H9 (cell line): ENCODE results near the gene SVOP. TPM values are rescaled to one million over a fixed set of nuclear protein-coding genes. Genes with fewer than 3 reads are reported as not detected.

Source experiments
- DNase-seq: peaks from one replicate; pipeline ENCODE4 v3.0.0-alpha.2; 2017
- H2AFZ ChIP-seq: one replicate; pipeline ENCODE4 v1.6.1; 2013; ENCODE audit warnings: mild to moderate bottlenecking, low read length, control low read depth, moderate library complexity
- H2AK5ac ChIP-seq: 2 replicates; pipeline ENCODE4 v1.6.1; 2013; ENCODE audit warnings: low read length, control low read depth, mixed read lengths; ENCODE audit not compliant: insufficient read length
- H2BK120ac ChIP-seq: one replicate; pipeline ENCODE4 v1.6.1; 2013; ENCODE audit warnings: low read depth, mild to moderate bottlenecking, low read length, control low read depth, inconsistent platforms; ENCODE audit not compliant: poor library complexity, severe bottlenecking
- H2BK12ac ChIP-seq: 2 replicates; pipeline ENCODE4 v1.6.1; 2013; ENCODE audit warnings: low read length, control low read depth, mixed read lengths, low read depth; ENCODE audit not compliant: insufficient read length
- H2BK15ac ChIP-seq: 2 replicates; pipeline ENCODE4 v1.6.1; 2013; ENCODE audit warnings: low read depth, low read length, control low read depth
- H2BK20ac ChIP-seq: one replicate; pipeline ENCODE4 v1.6.1; 2013; ENCODE audit warnings: low read depth, mild to moderate bottlenecking, low read length, control low read depth, inconsistent platforms; ENCODE audit not compliant: poor library complexity, severe bottlenecking
- H2BK5ac ChIP-seq: 2 replicates; pipeline ENCODE4 v1.6.1; 2013; ENCODE audit warnings: low read length, control low read depth, mixed read lengths; ENCODE audit not compliant: insufficient read length
- H3K14ac ChIP-seq: 2 replicates; pipeline ENCODE4 v1.6.1; 2013; ENCODE audit warnings: low read length, control low read depth; ENCODE audit not compliant: insufficient read depth
- H3K18ac ChIP-seq: 2 replicates; pipeline ENCODE4 v1.6.1; 2013; ENCODE audit warnings: low read depth, mild to moderate bottlenecking, mixed read lengths, low read length, control low read depth; ENCODE audit not compliant: insufficient read length
- H3K23ac ChIP-seq: 2 replicates; pipeline ENCODE4 v1.6.1; 2013; ENCODE audit warnings: low read length, control low read depth, mixed read lengths, low read depth; ENCODE audit not compliant: insufficient read length
- H3K23me2 ChIP-seq: 2 replicates; pipeline ENCODE4 v1.6.1; 2013; ENCODE audit warnings: low read depth, mild to moderate bottlenecking, mixed read lengths, low read length, control low read depth; ENCODE audit not compliant: insufficient read length, poor library complexity, severe bottlenecking
- H3K27ac ChIP-seq: 2 replicates; pipeline ENCODE4 v1.5.1; 2013; ENCODE audit warnings: low read length, control low read depth, mixed read lengths, low read depth; ENCODE audit not compliant: insufficient read length
- H3K27me3 ChIP-seq: 2 replicates; pipeline ENCODE4 v1.6.1; 2013; ENCODE audit warnings: low read length, control low read depth, inconsistent platforms; ENCODE audit not compliant: insufficient read depth
- H3K4ac ChIP-seq: 2 replicates; pipeline ENCODE4 v1.6.1; 2013; ENCODE audit warnings: low read depth, mild to moderate bottlenecking, control low read depth, inconsistent platforms, low read length, moderate library complexity
- H3K4me1 ChIP-seq: 2 replicates; pipeline ENCODE4 v1.6.1; 2013; ENCODE audit warnings: low read length, control low read depth, inconsistent platforms; ENCODE audit not compliant: insufficient read depth
- H3K4me2 ChIP-seq: 2 replicates; pipeline ENCODE4 v1.6.1; 2013; ENCODE audit warnings: low read length, control low read depth, mixed read lengths; ENCODE audit not compliant: insufficient read length, insufficient read depth
- H3K56ac ChIP-seq: 2 replicates; pipeline ENCODE4 v1.6.1; 2013; ENCODE audit warnings: low read depth, mild to moderate bottlenecking, mixed read lengths, low read length, control low read depth; ENCODE audit not compliant: insufficient read length
- H3K79me1 ChIP-seq: 2 replicates; pipeline ENCODE4 v1.6.1; 2013; ENCODE audit warnings: low read depth, mild to moderate bottlenecking, moderate library complexity, low read length, control low read depth, inconsistent platforms; ENCODE audit not compliant: insufficient read depth, poor library complexity, severe bottlenecking
- H3K79me2 ChIP-seq: 2 replicates; pipeline ENCODE4 v1.6.1; 2013; ENCODE audit warnings: low read length, control low read depth, inconsistent platforms; ENCODE audit not compliant: insufficient read depth
- H3K9ac ChIP-seq: 2 replicates; pipeline ENCODE4 v1.6.1; 2013; ENCODE audit warnings: low read length, control low read depth, mixed read lengths; ENCODE audit not compliant: insufficient read length; ENCODE audit errors: extremely low read depth
- H3K9me3 ChIP-seq: one replicate; pipeline ENCODE4 v1.6.1; 2013; ENCODE audit warnings: low read depth, low read length, inconsistent platforms; ENCODE audit not compliant: control insufficient read depth
- H3T11ph ChIP-seq: one replicate; pipeline ENCODE4 v1.6.1; 2013; ENCODE audit warnings: mild to moderate bottlenecking, low read length, control low read depth, inconsistent platforms
- H4K20me1 ChIP-seq: one replicate; pipeline ENCODE4 v1.6.1; 2013; ENCODE audit not compliant: control insufficient read depth, insufficient read length, insufficient read depth
- H4K5ac ChIP-seq: 2 replicates; pipeline ENCODE4 v1.6.1; 2013; ENCODE audit warnings: low read depth, mild to moderate bottlenecking, mixed read lengths, low read length, control low read depth; ENCODE audit not compliant: insufficient read length
- H4K8ac ChIP-seq: replicated peaks from 2 replicates; pipeline ENCODE4 v1.6.1; 2013; ENCODE audit warnings: low read length, control low read depth, mixed read lengths, low read depth; ENCODE audit not compliant: insufficient read length
- H4K91ac ChIP-seq: 2 replicates; pipeline ENCODE4 v1.6.1; 2013; ENCODE audit warnings: low read depth, mild to moderate bottlenecking, moderate library complexity, mixed read lengths, low read length, control low read depth; ENCODE audit not compliant: insufficient read length
- H3K27ac Mint-ChIP-seq, 3 experiments: 2 replicates in 2 of 3; 3 replicates in 1 of 3; pipeline ENCODE4 v1.8.0; 2020 to 2021; ENCODE audit warnings: mixed read lengths in 3 of 3, mild to moderate bottlenecking in 1 of 3, moderate library complexity in 1 of 3
- H3K27me3 Mint-ChIP-seq: 2 replicates; pipeline ENCODE4 v1.8.0; 2021; ENCODE audit warnings: low read depth, mild to moderate bottlenecking, moderate library complexity, mixed read lengths
- H3K36me3 Mint-ChIP-seq, 3 experiments: 2 replicates in 2 of 3; 3 replicates in 1 of 3; pipeline ENCODE4 v1.8.0; 2020 to 2021; ENCODE audit warnings: low read depth in 3 of 3, mixed read lengths in 3 of 3; ENCODE audit not compliant: insufficient read depth in 1 of 3
- H3K4me1 Mint-ChIP-seq, 2 experiments: 2 replicates each; pipeline ENCODE4 v1.8.0; 2020; ENCODE audit warnings: mixed read lengths in 2 of 2
- H3K4me3 Mint-ChIP-seq, 2 experiments: 2 replicates in 1 of 2; 3 replicates in 1 of 2; pipeline ENCODE4 v1.8.0; 2020 to 2021; ENCODE audit warnings: mild to moderate bottlenecking in 2 of 2, mixed read lengths in 2 of 2, moderate library complexity in 1 of 2
- H3K9me3 Mint-ChIP-seq, 2 experiments: 2 replicates in 1 of 2; 3 replicates in 1 of 2; pipeline ENCODE4 v1.8.0; 2020; ENCODE audit warnings: mild to moderate bottlenecking in 2 of 2, mixed read lengths in 2 of 2, moderate library complexity in 1 of 2
- WGBS: extraction: QIAGEN DNeasy Blood & Tissue Kit; methylation state at CpG from one replicate; pipeline ENCODE4 v1.1.7; 2013; ENCODE audit warnings: missing lambda C conversion rate, low lambda C conversion rate, mixed read lengths; ENCODE audit not compliant: insufficient read length; ENCODE audit errors: extremely low coverage; 5-methylcytosine and 5-hydroxymethylcytosine counted together
- total RNA-seq: library from RNA; stranded (reverse); gene quantifications from 2 replicates; pipeline ENCODE4 v1.2.1, GENCODE V29; 2021
- TF ChIP-seq, protein P1 (sequence below): fragments of 200-600 bp; sonication (generic); conservative IDR thresholded peaks from 3 replicates; pipeline ENCODE4 v1.8.0; 2021; ENCODE audit warnings: antibody characterized with exemption, mild to moderate bottlenecking

The SVOP gene
- total RNA-seq, 1 experiment from 2014 or later, result 0.15 TPM

DNA sequence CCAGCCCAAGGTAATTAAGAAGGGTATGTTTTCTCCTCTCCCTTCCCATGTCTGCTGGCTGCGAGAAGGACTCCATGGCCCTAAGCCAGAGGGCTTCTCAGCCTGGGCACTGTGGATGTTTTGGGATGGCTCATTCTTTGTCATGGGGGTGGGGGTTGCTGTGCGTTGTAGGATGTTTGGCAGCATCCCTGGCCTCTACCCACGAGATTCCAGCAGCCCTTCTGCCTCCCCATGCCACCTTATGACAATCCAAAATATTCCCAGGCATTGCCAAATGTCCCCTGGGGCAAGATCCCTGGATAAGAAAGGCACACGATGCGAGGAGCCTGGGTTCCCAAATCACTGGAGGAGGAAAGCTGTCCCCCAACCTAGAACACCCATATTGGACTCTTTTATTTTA, 104.5 kb downstream of the SVOP start:
- no peak overlapping the region for H2BK12ac ChIP-seq
- peak overlapping the region; percentile 24 for H3K18ac ChIP-seq
- H3K23ac ChIP-seq, result no peak overlapping the region
- H4K20me1 ChIP-seq, result no peaks in the 10 kb centered on the region
- no peak for DNase-seq
- H4K8ac ChIP-seq, result no peak overlapping the region
- H2BK120ac ChIP-seq, result no peak overlapping the region
- H3K14ac ChIP-seq, result no peak overlapping the region
- H3K9ac ChIP-seq, result no peak overlapping the region
- H3K4me1 ChIP-seq, result no peaks in the 10 kb centered on the region
- no peak overlapping the region for H2BK20ac ChIP-seq
- no peak overlapping the region for H2AK5ac ChIP-seq
- no CpG with 5 or more reads among the region's 5 CpGs for WGBS
- H3K27ac ChIP-seq, result no peak overlapping the region
- H2BK15ac ChIP-seq, result no peak overlapping the region
- no peak overlapping the region for H3K27ac Mint-ChIP-seq
- H3K27me3 Mint-ChIP-seq, result peaks cover 12% of the 10 kb centered on the region
- no peaks in the 10 kb centered on the region for H3K9me3 ChIP-seq
- no peaks in the 10 kb centered on the region for H3K23me2 ChIP-seq
- TF ChIP-seq, protein P1, sequence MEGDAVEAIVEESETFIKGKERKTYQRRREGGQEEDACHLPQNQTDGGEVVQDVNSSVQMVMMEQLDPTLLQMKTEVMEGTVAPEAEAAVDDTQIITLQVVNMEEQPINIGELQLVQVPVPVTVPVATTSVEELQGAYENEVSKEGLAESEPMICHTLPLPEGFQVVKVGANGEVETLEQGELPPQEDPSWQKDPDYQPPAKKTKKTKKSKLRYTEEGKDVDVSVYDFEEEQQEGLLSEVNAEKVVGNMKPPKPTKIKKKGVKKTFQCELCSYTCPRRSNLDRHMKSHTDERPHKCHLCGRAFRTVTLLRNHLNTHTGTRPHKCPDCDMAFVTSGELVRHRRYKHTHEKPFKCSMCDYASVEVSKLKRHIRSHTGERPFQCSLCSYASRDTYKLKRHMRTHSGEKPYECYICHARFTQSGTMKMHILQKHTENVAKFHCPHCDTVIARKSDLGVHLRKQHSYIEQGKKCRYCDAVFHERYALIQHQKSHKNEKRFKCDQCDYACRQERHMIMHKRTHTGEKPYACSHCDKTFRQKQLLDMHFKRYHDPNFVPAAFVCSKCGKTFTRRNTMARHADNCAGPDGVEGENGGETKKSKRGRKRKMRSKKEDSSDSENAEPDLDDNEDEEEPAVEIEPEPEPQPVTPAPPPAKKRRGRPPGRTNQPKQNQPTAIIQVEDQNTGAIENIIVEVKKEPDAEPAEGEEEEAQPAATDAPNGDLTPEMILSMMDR, result no peak
- no peak overlapping the region for H4K5ac ChIP-seq
- H3K9me3 Mint-ChIP-seq, result peaks cover 0 to 3% of the 10 kb centered on the region in 2 experiments; a peak in 2 of 5 replicates
- H3T11ph ChIP-seq, result no peak overlapping the region
- peaks cover 0 to 2% (median 0%) of the 10 kb centered on the region in 3 experiments; a peak in 2 of 7 replicates for H3K36me3 Mint-ChIP-seq
- H3K79me2 ChIP-seq, result no peaks in the 10 kb centered on the region
- no peak overlapping the region for H2AFZ ChIP-seq
- no peak overlapping the region for H3K56ac ChIP-seq
- H3K4ac ChIP-seq, result no peak overlapping the region
- no peaks in the 10 kb centered on the region; a peak in 1 of 4 replicates for H3K4me1 Mint-ChIP-seq
- no peaks in the 10 kb centered on the region for H3K27me3 ChIP-seq
- H2BK5ac ChIP-seq, result no peak overlapping the region
- no peak overlapping the region for H3K4me2 ChIP-seq
- no peak overlapping the region for H4K91ac ChIP-seq
- no peak overlapping the region for H3K4me3 Mint-ChIP-seq
- no peaks in the 10 kb centered on the region for H3K79me1 ChIP-seq
